Stomach (tissue), 4 donors: ENCODE data around the gene ZBTB34.

Source experiments
- CTCF ChIP-seq, 7 experiments: fragments of 450-650 bp in 4 of 7; fragments of 200-600 bp in 3 of 7; sonication (generic) in 3 of 7; IDR thresholded peaks; one replicate each; pipeline ENCODE4 v1.5.1; 2016 to 2019; ENCODE audit warnings: antibody characterized with exemption in 7 of 7, control low read depth in 2 of 7, mild to moderate bottlenecking in 1 of 7
- EP300 ChIP-seq: sonication (generic); formaldehyde crosslinking; IDR thresholded peaks from one replicate; pipeline ENCODE4 v1.6.1; 2017; ENCODE audit warnings: antibody characterized with exemption
- POLR2A ChIP-seq, 4 donors: fragments of 450-650 bp; IDR thresholded peaks; one replicate each; pipeline ENCODE4 v1.6.1; 2016; ENCODE audit warnings: antibody characterized with exemption in 4 of 4, control low read depth in 2 of 4, mild to moderate bottlenecking in 1 of 4, moderate library complexity in 1 of 4
- POLR2AphosphoS5 ChIP-seq, 3 donors: sonication (generic); formaldehyde crosslinking; IDR thresholded peaks; one replicate each; pipeline ENCODE4 v1.6.1; 2016; ENCODE audit warnings: antibody characterized with exemption in 3 of 3

GRCh38 chr9:126827227-126827626 lies 33.2 kb upstream of the ZBTB34 start:
- TF ChIP-seq CTCF (IDR thresholded peaks at IDR 0.05) (no peak), EP300 (no peak), POLR2A (IDR thresholded peaks at IDR 0.05) (no peak), POLR2AphosphoS5 (IDR thresholded peaks at IDR 0.05) (no peak)
